Pulmonary artery endothelial cell (primary cell): Measurements from ENCODE around the gene MAB21L3. TPM values are rescaled to one million over a fixed set of nuclear protein-coding genes. Genes with fewer than 3 reads are reported as not detected.

ENCODE experiments used
- total RNA-seq: library from RNA; depleted of rRNA; stranded (reverse); fragments of >200 nt; gene quantifications from 2 replicates; pipeline ENCODE4 v1.2.3, GENCODE V29; 2014

Gene MAB21L3
- total RNA-seq, 1 donor from 2014 or later: not detected

Other genes with a start within 250 kb of the MAB21L3 start
- 0.04 TPM in 1 of 2 replicates, not detected in the other for gene SLC22A15, start 134.9 kb upstream of the MAB21L3 start, total RNA-seq